Testis (tissue), 2 donors: Measurements from ENCODE around the gene MEF2C.

Experiments
- POLR2A ChIP-seq: fragments of 450-650 bp; IDR thresholded peaks from one replicate; pipeline ENCODE4 v1.6.1; 2017; ENCODE audit warnings: antibody characterized with exemption, mild to moderate bottlenecking, moderate library complexity
- TF ChIP-seq, protein P1 (sequence below), 3 experiments: fragments of 450-650 bp in 2 of 3; fragments of 200-600 bp in 1 of 3; sonication (generic) in 1 of 3; IDR thresholded peaks; one replicate each; pipeline ENCODE4 v1.5.1; 2016 to 2019; ENCODE audit warnings: antibody characterized with exemption in 3 of 3, mild to moderate bottlenecking in 2 of 3, moderate library complexity in 1 of 3

- TF ChIP-seq, protein P1, sequence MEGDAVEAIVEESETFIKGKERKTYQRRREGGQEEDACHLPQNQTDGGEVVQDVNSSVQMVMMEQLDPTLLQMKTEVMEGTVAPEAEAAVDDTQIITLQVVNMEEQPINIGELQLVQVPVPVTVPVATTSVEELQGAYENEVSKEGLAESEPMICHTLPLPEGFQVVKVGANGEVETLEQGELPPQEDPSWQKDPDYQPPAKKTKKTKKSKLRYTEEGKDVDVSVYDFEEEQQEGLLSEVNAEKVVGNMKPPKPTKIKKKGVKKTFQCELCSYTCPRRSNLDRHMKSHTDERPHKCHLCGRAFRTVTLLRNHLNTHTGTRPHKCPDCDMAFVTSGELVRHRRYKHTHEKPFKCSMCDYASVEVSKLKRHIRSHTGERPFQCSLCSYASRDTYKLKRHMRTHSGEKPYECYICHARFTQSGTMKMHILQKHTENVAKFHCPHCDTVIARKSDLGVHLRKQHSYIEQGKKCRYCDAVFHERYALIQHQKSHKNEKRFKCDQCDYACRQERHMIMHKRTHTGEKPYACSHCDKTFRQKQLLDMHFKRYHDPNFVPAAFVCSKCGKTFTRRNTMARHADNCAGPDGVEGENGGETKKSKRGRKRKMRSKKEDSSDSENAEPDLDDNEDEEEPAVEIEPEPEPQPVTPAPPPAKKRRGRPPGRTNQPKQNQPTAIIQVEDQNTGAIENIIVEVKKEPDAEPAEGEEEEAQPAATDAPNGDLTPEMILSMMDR (IDR thresholded peaks at IDR 0.05), result no peak
- no peak for TF ChIP-seq POLR2A
Observed at GRCh38 chr5:88756953-88757352, 126.0 kb downstream of the MEF2C start.
